BE2C (cell line): ENCODE data around the gene CD48.

Source experiments
- DNase-seq: peaks from one replicate; pipeline ENCODE4 v3.0.0-alpha.2; 2020
- H3K27me3 ChIP-seq: fragments of 250-450 bp; sonication (Bioruptor Pico); 2 replicates; pipeline ENCODE4 v1.5.1; 2020; ENCODE audit warnings: mild to moderate bottlenecking
- H3K36me3 ChIP-seq: fragments of 250-450 bp; sonication (Bioruptor Pico); 2 replicates; pipeline ENCODE4 v1.5.1; 2020; ENCODE audit warnings: mild to moderate bottlenecking
- H3K4me1 ChIP-seq: fragments of 250-450 bp; sonication (Bioruptor Pico); 2 replicates; pipeline ENCODE4 v1.5.1; 2020
- H3K4me3 ChIP-seq: 2 replicates; pipeline ENCODE4 v1.5.1; 2011; ENCODE audit warnings: low read depth, low read length
- H3K9me3 ChIP-seq: fragments of 250-450 bp; sonication (Bioruptor Pico); 2 replicates; pipeline ENCODE4 v1.5.1; 2020
- TF ChIP-seq, protein P1 (sequence below): IDR thresholded peaks from 2 replicates; pipeline ENCODE4 v1.5.1; 2012; ENCODE audit warnings: mild to moderate bottlenecking, low read depth, low read length

Gene CD48

DNA sequence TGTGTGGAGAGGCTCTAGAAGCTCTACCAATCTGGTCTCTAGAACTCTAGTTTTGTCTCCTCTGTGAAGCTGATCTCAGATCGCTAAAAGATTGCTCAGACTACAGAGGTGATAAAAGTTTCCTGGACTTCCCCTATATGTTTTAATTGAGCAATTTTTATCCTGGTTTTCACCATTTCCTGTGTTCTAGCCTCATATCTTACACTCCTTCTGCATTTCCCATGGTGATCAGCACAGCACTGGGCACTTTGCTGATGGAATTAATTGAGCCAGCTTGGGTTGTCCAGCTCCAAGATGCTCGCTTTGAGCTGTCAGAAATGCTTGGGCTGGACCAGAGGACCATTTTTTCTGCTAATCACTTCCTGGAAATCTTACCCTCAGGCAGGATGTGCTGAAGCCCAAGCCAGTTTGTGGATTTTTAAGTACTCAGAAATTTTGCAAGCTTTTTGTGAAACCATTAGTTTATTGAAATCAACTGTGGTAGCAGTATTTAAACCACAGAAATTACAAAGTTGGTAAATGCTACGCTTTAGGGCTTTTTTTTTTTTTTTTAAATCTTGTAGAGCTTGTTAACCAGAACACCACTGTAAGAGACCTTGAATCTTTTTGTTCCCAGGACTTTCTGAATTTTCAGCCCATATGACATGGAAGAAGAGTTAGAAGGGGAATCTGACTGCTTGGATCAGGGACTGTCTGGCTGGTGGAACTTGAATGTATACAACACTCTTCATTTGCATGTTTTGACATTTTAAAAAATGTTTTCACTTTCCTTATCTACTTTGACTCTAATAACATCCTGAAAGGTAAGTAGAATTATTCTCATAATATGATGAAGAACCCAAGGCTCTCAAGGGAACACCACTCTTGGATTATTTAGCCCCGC is 28.4 kb downstream of the CD48 start:
- H3K27me3 ChIP-seq, result peaks cover 10% of the 10 kb centered on the region

DNA sequence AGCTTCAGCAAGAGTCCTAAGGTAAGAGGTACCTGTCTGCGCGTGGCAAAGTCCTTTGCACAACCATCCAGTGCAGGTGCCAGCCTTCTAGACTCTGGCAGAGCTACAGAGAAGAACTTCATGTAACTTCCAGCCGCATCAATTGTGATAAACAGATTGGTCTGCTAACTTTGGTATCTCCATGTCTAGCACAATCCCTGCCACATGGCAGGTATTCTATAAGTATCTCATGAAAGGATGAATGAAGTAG is 29.8 kb downstream of the CD48 start:
- no peaks in the 10 kb centered on the region for H3K4me1 ChIP-seq
- peaks cover 16% of the 10 kb centered on the region for H3K27me3 ChIP-seq
- no peaks in the 10 kb centered on the region for H3K36me3 ChIP-seq
- no peaks in the 10 kb centered on the region for H3K9me3 ChIP-seq
- no peak overlapping the region for H3K4me3 ChIP-seq
- TF ChIP-seq, protein P1, sequence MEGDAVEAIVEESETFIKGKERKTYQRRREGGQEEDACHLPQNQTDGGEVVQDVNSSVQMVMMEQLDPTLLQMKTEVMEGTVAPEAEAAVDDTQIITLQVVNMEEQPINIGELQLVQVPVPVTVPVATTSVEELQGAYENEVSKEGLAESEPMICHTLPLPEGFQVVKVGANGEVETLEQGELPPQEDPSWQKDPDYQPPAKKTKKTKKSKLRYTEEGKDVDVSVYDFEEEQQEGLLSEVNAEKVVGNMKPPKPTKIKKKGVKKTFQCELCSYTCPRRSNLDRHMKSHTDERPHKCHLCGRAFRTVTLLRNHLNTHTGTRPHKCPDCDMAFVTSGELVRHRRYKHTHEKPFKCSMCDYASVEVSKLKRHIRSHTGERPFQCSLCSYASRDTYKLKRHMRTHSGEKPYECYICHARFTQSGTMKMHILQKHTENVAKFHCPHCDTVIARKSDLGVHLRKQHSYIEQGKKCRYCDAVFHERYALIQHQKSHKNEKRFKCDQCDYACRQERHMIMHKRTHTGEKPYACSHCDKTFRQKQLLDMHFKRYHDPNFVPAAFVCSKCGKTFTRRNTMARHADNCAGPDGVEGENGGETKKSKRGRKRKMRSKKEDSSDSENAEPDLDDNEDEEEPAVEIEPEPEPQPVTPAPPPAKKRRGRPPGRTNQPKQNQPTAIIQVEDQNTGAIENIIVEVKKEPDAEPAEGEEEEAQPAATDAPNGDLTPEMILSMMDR, result no peak
- no peak for DNase-seq

More for the DNA sequence above, 28.4 kb downstream of the CD48 start:
- Histone ChIP-seq H3K4me1 (no peaks in the 10 kb centered on the region), H3K36me3 (no peaks in the 10 kb centered on the region), H3K9me3 (no peaks in the 10 kb centered on the region), H3K4me3 (no peak overlapping the region)
- TF ChIP-seq, protein P1, result no peak
- DNase-seq, result no peak

DNA sequence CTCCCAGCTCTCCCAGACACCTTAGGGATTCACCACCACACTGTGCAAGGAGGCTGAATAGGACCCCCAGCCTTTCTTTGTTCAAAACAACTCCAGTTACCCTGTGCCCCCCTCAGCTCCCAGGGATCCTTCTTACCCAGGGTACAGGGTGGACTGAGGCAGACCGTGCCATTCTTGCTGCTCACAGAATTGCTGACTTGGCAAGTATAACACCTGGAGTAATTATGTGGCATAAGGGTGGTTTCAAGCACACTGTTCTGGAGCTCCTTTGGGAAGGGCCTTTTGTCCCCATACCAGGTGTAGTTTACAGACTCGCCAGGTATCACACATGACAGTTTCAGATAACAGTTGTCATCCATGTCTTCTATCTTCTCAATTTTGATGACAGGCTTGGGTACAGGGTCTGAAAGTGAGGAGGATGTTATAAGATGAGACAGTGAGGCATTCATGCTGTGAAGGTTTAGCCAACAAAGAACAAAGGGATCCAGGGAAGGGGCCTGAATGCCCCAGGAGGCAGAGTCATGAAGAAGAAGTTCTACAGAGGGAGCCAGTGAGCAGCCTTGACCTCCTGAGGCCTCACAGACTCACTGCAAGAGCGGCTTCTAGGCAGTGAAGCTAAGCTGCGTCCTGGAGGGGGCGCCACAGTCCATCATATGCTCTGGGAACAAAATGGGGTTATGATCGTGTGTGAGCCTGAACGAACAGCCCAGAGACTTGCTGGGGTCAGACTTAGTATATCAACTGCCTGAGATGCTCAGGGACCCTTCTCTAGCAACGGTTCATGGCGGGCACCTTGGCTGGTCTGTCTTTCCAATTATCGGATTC is 30.3 kb downstream of the CD48 start:
- H3K36me3 ChIP-seq, result no peaks in the 10 kb centered on the region
- TF ChIP-seq, protein P1, result peak; percentile 58
- DNase-seq, result peak; percentile 60
- H3K27me3 ChIP-seq, result peaks cover 16% of the 10 kb centered on the region
- no peak overlapping the region for H3K4me3 ChIP-seq
- no peaks in the 10 kb centered on the region for H3K4me1 ChIP-seq
- no peaks in the 10 kb centered on the region for H3K9me3 ChIP-seq

DNA sequence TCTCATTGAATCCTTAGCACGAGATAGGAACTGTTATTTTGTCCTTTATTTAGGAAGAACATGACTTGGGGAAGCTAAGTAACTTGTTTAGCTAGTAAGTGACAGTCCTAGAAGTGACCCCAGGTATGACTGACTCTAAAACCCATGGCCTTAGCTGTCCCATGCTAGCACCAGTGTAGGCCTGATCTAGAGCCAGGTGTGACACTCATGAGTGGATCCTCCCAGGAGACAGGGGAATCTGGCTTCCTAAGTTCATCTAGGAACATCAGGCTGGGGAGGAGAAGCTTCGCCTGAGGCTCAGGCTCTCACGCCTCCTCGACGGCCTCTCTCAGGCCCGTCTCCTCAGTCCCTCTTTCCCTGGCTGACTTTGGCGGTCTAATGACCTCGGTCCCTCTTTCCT is 31.2 kb downstream of the CD48 start:
- no peaks in the 10 kb centered on the region for H3K4me1 ChIP-seq
- H3K9me3 ChIP-seq, result no peaks in the 10 kb centered on the region
- TF ChIP-seq, protein P1, result no peak
- no peaks in the 10 kb centered on the region for H3K36me3 ChIP-seq
- DNase-seq, result no peak
- no peak overlapping the region for H3K4me3 ChIP-seq
- H3K27me3 ChIP-seq, result peaks cover 16% of the 10 kb centered on the region

DNA sequence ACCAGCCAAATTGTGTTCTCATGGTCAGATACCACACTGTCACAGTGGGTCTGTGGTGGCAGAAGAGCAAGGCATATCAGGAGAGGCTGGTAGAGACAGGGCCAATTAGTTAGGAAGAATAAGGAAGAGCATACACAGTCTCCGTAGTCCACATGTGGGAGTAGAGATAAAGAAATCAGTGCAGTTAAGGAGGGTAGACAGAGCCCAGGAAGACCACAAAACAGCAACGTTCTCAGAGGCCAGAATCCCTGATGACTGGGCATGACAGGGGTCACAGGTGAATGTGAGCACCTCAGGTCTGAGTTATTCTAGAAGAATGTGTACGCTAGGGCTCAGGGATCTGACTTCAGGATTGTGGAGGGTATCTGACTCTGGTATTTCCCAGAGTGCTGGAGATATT is 31.7 kb downstream of the CD48 start:
- DNase-seq, result no peak

More for the DNA sequence above, 31.7 kb downstream of the CD48 start:
- Histone ChIP-seq H3K27me3 (peaks cover 16% of the 10 kb centered on the region), H3K36me3 (no peaks in the 10 kb centered on the region), H3K4me3 (no peak overlapping the region), H3K4me1 (no peaks in the 10 kb centered on the region), H3K9me3 (no peaks in the 10 kb centered on the region)
- TF ChIP-seq, protein P1, result no peak
